Left ventricle myocardium inferior (tissue), 1 donor: ENCODE results near the gene FHIT. TPM values are rescaled to one million over a fixed set of nuclear protein-coding genes. Genes with fewer than 3 reads are reported as not detected.

Experiments
- DNase-seq: peaks from one replicate; pipeline ENCODE4 v3.0.0-alpha.2; 2020
- H3K27ac ChIP-seq: fragments of 200-600 bp; replicated peaks from 2 replicates; pipeline ENCODE4 v1.8.0; 2021
- H3K27me3 ChIP-seq: fragments of 200-600 bp; 2 replicates; pipeline ENCODE4 v1.8.0; 2021; ENCODE audit warnings: low read depth
- H3K36me3 ChIP-seq: fragments of 200-600 bp; 2 replicates; pipeline ENCODE4 v1.8.0; 2021
- H3K4me1 ChIP-seq: fragments of 200-600 bp; 2 replicates; pipeline ENCODE4 v1.8.0; 2021
- H3K4me3 ChIP-seq: fragments of 200-600 bp; 2 replicates; pipeline ENCODE4 v1.8.0; 2021; ENCODE audit warnings: mild to moderate bottlenecking, moderate library complexity
- H3K9me3 ChIP-seq: fragments of 200-600 bp; replicated peaks from 2 replicates; pipeline ENCODE4 v1.8.0; 2021
- intact Hi-C: fragments of 100-400 bp; cut with micrococcal nuclease; formaldehyde crosslinking; loops from one replicate; pipeline ENCODE4 v1.11.0; 2022
- total RNA-seq: library from RNA; stranded (reverse); fragmentation: NEBNext Ultra II Directional; extraction: Animal tissue kit (Norgen Biotek cat#: 25700); gene quantifications from one replicate; pipeline ENCODE4 v1.2.1, GENCODE V29; 2021
- TF ChIP-seq, protein P1 (sequence below): fragments of 200-600 bp; IDR thresholded peaks from 2 replicates; pipeline ENCODE4 v1.8.0; 2021; ENCODE audit warnings: antibody characterized with exemption, mild to moderate bottlenecking, borderline replicate concordance
- donor health status: DM: no; HTN: yes; CAD: no; lungs with severe emphysema.

FHIT gene
- total RNA-seq, 1 donor from 2014 or later: 16.0 TPM

GRCh38 chr3:60413551-60413950 is 837.7 kb downstream of the FHIT start:
- H3K4me3 ChIP-seq: no peak overlapping the region
- H3K9me3 ChIP-seq: no peaks in the 10 kb centered on the region
- no peaks in the 10 kb centered on the region for H3K27me3 ChIP-seq
- H3K4me1 ChIP-seq: no peaks in the 10 kb centered on the region
- intact Hi-C loops: no loop called here
- no peak for DNase-seq
- TF ChIP-seq, protein P1, sequence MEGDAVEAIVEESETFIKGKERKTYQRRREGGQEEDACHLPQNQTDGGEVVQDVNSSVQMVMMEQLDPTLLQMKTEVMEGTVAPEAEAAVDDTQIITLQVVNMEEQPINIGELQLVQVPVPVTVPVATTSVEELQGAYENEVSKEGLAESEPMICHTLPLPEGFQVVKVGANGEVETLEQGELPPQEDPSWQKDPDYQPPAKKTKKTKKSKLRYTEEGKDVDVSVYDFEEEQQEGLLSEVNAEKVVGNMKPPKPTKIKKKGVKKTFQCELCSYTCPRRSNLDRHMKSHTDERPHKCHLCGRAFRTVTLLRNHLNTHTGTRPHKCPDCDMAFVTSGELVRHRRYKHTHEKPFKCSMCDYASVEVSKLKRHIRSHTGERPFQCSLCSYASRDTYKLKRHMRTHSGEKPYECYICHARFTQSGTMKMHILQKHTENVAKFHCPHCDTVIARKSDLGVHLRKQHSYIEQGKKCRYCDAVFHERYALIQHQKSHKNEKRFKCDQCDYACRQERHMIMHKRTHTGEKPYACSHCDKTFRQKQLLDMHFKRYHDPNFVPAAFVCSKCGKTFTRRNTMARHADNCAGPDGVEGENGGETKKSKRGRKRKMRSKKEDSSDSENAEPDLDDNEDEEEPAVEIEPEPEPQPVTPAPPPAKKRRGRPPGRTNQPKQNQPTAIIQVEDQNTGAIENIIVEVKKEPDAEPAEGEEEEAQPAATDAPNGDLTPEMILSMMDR: no peak
- H3K36me3 ChIP-seq: no peaks in the 10 kb centered on the region
- no peak overlapping the region for H3K27ac ChIP-seq

- TF ChIP-seq, protein P1: no peak
- peaks cover 11% of the 10 kb centered on the region for H3K4me1 ChIP-seq
- no peak for DNase-seq
- intact Hi-C loops: no loop called here
- no peak overlapping the region for H3K27ac ChIP-seq
- no peaks in the 10 kb centered on the region for H3K36me3 ChIP-seq
- no peak overlapping the region for H3K4me3 ChIP-seq
- H3K27me3 ChIP-seq: no peaks in the 10 kb centered on the region
- H3K9me3 ChIP-seq: peaks cover 5% of the 10 kb centered on the region
Observed at GRCh38 chr3:60403866-60404265, 847.4 kb downstream of the FHIT start.

DNA sequence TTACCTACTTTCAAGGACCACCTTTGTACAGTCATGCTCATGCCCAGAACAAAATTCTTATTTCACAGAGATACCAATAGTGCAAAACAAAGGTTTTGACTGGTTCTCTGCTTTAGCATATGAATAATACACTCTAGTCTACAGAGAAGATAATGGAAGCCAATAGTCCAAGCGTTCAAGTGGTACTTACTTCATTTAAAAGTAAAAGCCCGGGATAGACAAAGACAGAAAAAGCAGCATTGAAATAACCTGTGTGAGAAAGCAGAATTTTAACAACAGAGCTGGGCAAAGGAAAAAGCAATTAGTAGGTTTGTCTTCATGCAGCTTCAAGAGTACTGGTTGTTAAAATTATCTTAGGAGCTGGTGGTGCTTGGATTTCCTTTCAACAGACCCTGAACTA is 848.3 kb downstream of the FHIT start:
- intact Hi-C loops: no loop called here
- H3K27me3 ChIP-seq: no peaks in the 10 kb centered on the region
- TF ChIP-seq, protein P1: no peak
- no peak for DNase-seq
- peaks cover 11% of the 10 kb centered on the region for H3K4me1 ChIP-seq
- no peaks in the 10 kb centered on the region for H3K36me3 ChIP-seq
- H3K9me3 ChIP-seq: peaks cover 5% of the 10 kb centered on the region
- no peak overlapping the region for H3K27ac ChIP-seq
- H3K4me3 ChIP-seq: no peak overlapping the region

GRCh38 chr3:60399861-60400845 is 851.1 kb downstream of the FHIT start:
- TF ChIP-seq, protein P1: no peak
- H3K4me3 ChIP-seq: no peak overlapping the region

DNA sequence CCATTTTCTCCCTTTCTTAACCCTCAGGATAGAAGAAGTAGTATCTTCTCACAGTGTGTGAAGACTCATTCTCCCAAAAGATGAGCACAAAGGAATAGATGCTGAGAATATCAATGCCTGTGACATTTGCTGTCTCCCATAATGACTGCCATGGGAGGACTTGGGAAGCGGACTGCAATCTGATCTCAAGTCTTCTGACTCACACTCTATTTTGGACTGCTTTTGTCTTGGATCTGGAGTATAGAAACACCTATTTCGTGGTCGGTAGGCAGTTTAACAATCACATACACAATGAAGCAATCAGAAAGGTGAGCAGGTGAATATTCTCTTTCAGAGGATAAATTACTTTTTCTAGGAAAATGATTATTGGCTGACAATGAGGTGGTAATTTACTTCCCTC is 852.0 kb downstream of the FHIT start:
- intact Hi-C loops: no loop called here
- TF ChIP-seq, protein P1: no peak
- no peaks in the 10 kb centered on the region for H3K27me3 ChIP-seq
- H3K4me3 ChIP-seq: no peak overlapping the region
- no peak overlapping the region for H3K27ac ChIP-seq
- H3K9me3 ChIP-seq: no peaks in the 10 kb centered on the region
- no peaks in the 10 kb centered on the region for H3K36me3 ChIP-seq
- H3K4me1 ChIP-seq: peaks cover 11% of the 10 kb centered on the region
- no peak for DNase-seq

More at GRCh38 chr3:60399861-60400845, 851.1 kb downstream of the FHIT start:
- Histone ChIP-seq H3K27ac (no peak overlapping the region), H3K9me3 (no peaks in the 10 kb centered on the region), H3K27me3 (no peaks in the 10 kb centered on the region), H3K4me1 (peaks cover 11% of the 10 kb centered on the region), H3K36me3 (no peaks in the 10 kb centered on the region)
- intact Hi-C loops: no loop called here
- DNase-seq: no peak
